ENCODE measurements around the gene P2RX5.

DNA sequence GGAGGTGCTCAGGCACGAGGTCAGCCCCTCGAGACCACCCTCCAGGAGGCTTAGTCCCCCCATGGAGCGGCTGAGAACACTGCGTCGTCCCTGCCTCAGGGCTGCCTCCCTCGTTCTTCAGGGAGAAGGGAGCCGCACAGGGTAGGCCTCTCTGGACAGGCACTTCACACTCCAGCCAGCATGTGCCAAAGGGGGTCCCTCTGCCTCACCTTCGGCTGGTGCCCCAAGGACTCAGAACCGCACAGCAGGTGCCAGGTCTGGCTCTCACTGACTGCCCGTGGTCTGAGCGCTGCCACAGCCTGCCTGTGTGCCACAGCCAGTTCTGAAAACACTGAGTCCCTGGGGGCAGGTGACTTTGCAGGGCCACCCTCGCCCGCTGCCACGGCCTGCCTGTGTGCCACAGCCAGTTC, 7.1 kb downstream of the P2RX5 start:
- TF ChIP-seq, protein P1, sequence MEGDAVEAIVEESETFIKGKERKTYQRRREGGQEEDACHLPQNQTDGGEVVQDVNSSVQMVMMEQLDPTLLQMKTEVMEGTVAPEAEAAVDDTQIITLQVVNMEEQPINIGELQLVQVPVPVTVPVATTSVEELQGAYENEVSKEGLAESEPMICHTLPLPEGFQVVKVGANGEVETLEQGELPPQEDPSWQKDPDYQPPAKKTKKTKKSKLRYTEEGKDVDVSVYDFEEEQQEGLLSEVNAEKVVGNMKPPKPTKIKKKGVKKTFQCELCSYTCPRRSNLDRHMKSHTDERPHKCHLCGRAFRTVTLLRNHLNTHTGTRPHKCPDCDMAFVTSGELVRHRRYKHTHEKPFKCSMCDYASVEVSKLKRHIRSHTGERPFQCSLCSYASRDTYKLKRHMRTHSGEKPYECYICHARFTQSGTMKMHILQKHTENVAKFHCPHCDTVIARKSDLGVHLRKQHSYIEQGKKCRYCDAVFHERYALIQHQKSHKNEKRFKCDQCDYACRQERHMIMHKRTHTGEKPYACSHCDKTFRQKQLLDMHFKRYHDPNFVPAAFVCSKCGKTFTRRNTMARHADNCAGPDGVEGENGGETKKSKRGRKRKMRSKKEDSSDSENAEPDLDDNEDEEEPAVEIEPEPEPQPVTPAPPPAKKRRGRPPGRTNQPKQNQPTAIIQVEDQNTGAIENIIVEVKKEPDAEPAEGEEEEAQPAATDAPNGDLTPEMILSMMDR (IDR thresholded peaks at IDR 0.05; ENCODE audit: poor library complexity), result no peak
- no peak for TF ChIP-seq EZH2 (IDR thresholded peaks at IDR 0.05; ENCODE audit: borderline replicate concordance)
